ENCODE data around the gene ENDOV. TPM values are rescaled to one million over a fixed set of nuclear protein-coding genes. Genes with fewer than 3 reads are reported as not detected.

ENDOV gene
- total RNA-seq, 2 experiments from 2014 or later: 10.1 to 12.0 TPM

- Histone ChIP-seq H3K4me3 (ENCODE audit: low read length) (no peak overlapping the region), H3K4me1 (ENCODE audit: insufficient read depth, low read length) (no peaks in the 10 kb centered on the region), H3K27me3 (ENCODE audit: control insufficient read depth in 1 of 2, insufficient read depth in 2 of 2, low read length in 2 of 2) (no peaks in the 10 kb centered on the region), H3K36me3 (ENCODE audit: insufficient read depth, low read length) (no peaks in the 10 kb centered on the region), H3K27ac (ENCODE audit: low read depth in 1 of 2, low read length in 2 of 2) (no peak overlapping the region), H3K9me3 (ENCODE audit: control insufficient read depth in 1 of 2, insufficient read depth in 1 of 2, low read length in 2 of 2) (no peaks in the 10 kb centered on the region)
- H3K36me3 Mint-ChIP-seq (ENCODE audit: low read depth): no peaks in the 10 kb centered on the region
- intact Hi-C loops (cut with DNase I, micrococcal nuclease): no loop called here
- no peak overlapping the region for H3K27ac Mint-ChIP-seq
- TF ChIP-seq CTCF (IDR thresholded peaks at IDR 0.05): no peak
- ChIA-PET POLR2A (interaction anchor here (0.6 kb wide), 1 partner anchor 22 kb away, joined by 3 read pairs; no protein-coding TSS in a partner anchor), CTCF (no interaction called here)
- ATAC-seq (ENCODE audit: poor library complexity) (no peak), DNase-seq (no peak)
- H3K27me3 Mint-ChIP-seq: no peaks in the 10 kb centered on the region
- no peaks in the 10 kb centered on the region for H3K4me1 Mint-ChIP-seq (ENCODE audit: low read depth)
- no peaks in the 10 kb centered on the region for H3K9me3 Mint-ChIP-seq
- no peak overlapping the region for H3K4me3 Mint-ChIP-seq
Observed at GRCh38 chr17:80432961-80433550, 18.1 kb downstream of the ENDOV start.

GRCh38 chr17:80433916-80434666, 19.1 kb downstream of the ENDOV start:
- ChIA-PET POLR2A (no interaction called here), CTCF (no interaction called here)
- Mint-ChIP-seq H3K4me1 (ENCODE audit: low read depth) (no peaks in the 10 kb centered on the region), H3K36me3 (ENCODE audit: low read depth) (no peaks in the 10 kb centered on the region), H3K4me3 (no peak overlapping the region), H3K27me3 (no peaks in the 10 kb centered on the region), H3K9me3 (no peaks in the 10 kb centered on the region), H3K27ac (no peak overlapping the region)
- ATAC-seq (ENCODE audit: poor library complexity) (no peak), DNase-seq (no peak)
- Histone ChIP-seq H3K9me3 (ENCODE audit: control insufficient read depth in 1 of 2, insufficient read depth in 1 of 2, low read length in 2 of 2) (no peaks in the 10 kb centered on the region), H3K4me3 (ENCODE audit: low read length) (no peak overlapping the region), H3K27me3 (ENCODE audit: control insufficient read depth in 1 of 2, insufficient read depth in 2 of 2, low read length in 2 of 2) (no peaks in the 10 kb centered on the region), H3K27ac (ENCODE audit: low read depth in 1 of 2, low read length in 2 of 2) (no peak overlapping the region), H3K36me3 (ENCODE audit: insufficient read depth, low read length) (no peaks in the 10 kb centered on the region), H3K4me1 (ENCODE audit: insufficient read depth, low read length) (no peaks in the 10 kb centered on the region)
- no peak for TF ChIP-seq CTCF (IDR thresholded peaks at IDR 0.05)
- intact Hi-C loops (cut with DNase I, micrococcal nuclease): no loop called here

GRCh38 chr17:80437532-80437931, 22.6 kb downstream of the ENDOV start:
- Histone ChIP-seq H3K9me3 (ENCODE audit: control insufficient read depth in 1 of 2, insufficient read depth in 1 of 2, low read length in 2 of 2) (peaks cover 0 to 11% of the 10 kb centered on the region in 2 experiments), H3K27ac (ENCODE audit: low read depth in 1 of 2, low read length in 2 of 2) (no peak overlapping the region), H3K36me3 (ENCODE audit: insufficient read depth, low read length) (no peaks in the 10 kb centered on the region), H3K4me3 (ENCODE audit: low read length) (no peak overlapping the region), H3K4me1 (ENCODE audit: insufficient read depth, low read length) (no peaks in the 10 kb centered on the region), H3K27me3 (ENCODE audit: control insufficient read depth in 1 of 2, insufficient read depth in 2 of 2, low read length in 2 of 2) (peaks cover 4 to 5% of the 10 kb centered on the region in 2 experiments)
- POLR2A ChIA-PET: no interaction called here
- Mint-ChIP-seq H3K9me3 (no peaks in the 10 kb centered on the region), H3K4me3 (no peak overlapping the region), H3K27ac (no peak overlapping the region), H3K36me3 (ENCODE audit: low read depth) (no peaks in the 10 kb centered on the region), H3K27me3 (peaks cover 2% of the 10 kb centered on the region), H3K4me1 (ENCODE audit: low read depth) (no peaks in the 10 kb centered on the region)
- intact Hi-C loops (cut with DNase I, micrococcal nuclease): no loop called here
- no peak for TF ChIP-seq CTCF (IDR thresholded peaks at IDR 0.05)
- ATAC-seq (ENCODE audit: poor library complexity) (no peak), DNase-seq (no peak)
- CTCF ChIA-PET: interaction anchor here (1.5 kb wide), 1 partner anchor 10 kb away, joined by 4 read pairs; no protein-coding TSS in a partner anchor

Measured in CD4-positive, alpha-beta T cell (primary cell).